ENCODE data around the gene MEIS1.

Gene MEIS1

GRCh38 chr2:66515743-66516142 is 80.8 kb downstream of the MEIS1 start:
- no peak for DNase-seq (ENCODE audit: extremely low read depth, insufficient read length)
- H3K36me3 ChIP-seq (ENCODE audit: control insufficient read depth, insufficient read depth, low read length) = no peaks in the 10 kb centered on the region
- no peaks in the 10 kb centered on the region for H3K27me3 ChIP-seq (replicated peaks; ENCODE audit: control insufficient read depth, insufficient read depth, low read length)
- H3K4me3 ChIP-seq (replicated peaks; ENCODE audit: low read depth, low read length) = no peak overlapping the region
- no peak for TF ChIP-seq CTCF (IDR thresholded peaks at IDR 0.05; ENCODE audit: insufficient read depth, low read length, poor library complexity, severe bottlenecking)

GRCh38 chr2:66516499-66516898 is 81.6 kb downstream of the MEIS1 start:
- no peaks in the 10 kb centered on the region for H3K36me3 ChIP-seq (ENCODE audit: control insufficient read depth, insufficient read depth, low read length)
- no peak for TF ChIP-seq CTCF (IDR thresholded peaks at IDR 0.05; ENCODE audit: insufficient read depth, low read length, poor library complexity, severe bottlenecking)
- DNase-seq (ENCODE audit: extremely low read depth, insufficient read length) = no peak

DNA sequence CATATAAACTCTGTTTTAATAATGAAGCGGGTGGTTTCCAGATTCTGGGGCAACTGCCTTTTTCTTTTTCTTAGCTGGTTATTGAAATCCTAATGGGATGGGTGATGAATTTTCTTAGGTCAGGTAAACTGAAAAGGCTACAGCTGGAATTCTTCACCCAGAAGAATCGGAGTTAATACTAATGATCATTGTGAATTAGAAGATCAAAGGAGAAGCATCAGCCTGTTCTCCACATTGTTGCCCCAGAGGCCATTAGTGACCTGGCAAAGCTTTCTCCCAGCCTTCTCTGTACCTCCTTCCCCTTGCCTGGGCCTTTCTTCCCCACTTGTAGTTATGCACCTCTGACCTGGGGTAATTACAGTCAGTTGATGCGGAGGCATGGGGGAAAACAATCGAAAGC is 82.8 kb downstream of the MEIS1 start:
- Histone ChIP-seq H3K36me3 (ENCODE audit: control insufficient read depth, insufficient read depth, low read length) (no peaks in the 10 kb centered on the region), H3K4me3 (replicated peaks; ENCODE audit: low read depth, low read length) (no peak overlapping the region), H3K27me3 (replicated peaks; ENCODE audit: control insufficient read depth, insufficient read depth, low read length) (no peaks in the 10 kb centered on the region)
- TF ChIP-seq CTCF (IDR thresholded peaks at IDR 0.05; ENCODE audit: insufficient read depth, low read length, poor library complexity, severe bottlenecking) = no peak
- no peak for DNase-seq (ENCODE audit: extremely low read depth, insufficient read length)

More at GRCh38 chr2:66516499-66516898, 81.6 kb downstream of the MEIS1 start:
- Histone ChIP-seq H3K4me3 (replicated peaks; ENCODE audit: low read depth, low read length) (no peak overlapping the region), H3K27me3 (replicated peaks; ENCODE audit: control insufficient read depth, insufficient read depth, low read length) (no peaks in the 10 kb centered on the region)

GRCh38 chr2:66519264-66519843 is 84.4 kb downstream of the MEIS1 start:
- TF ChIP-seq CTCF (IDR thresholded peaks at IDR 0.05; ENCODE audit: insufficient read depth, low read length, poor library complexity, severe bottlenecking) = no peak
- no peak overlapping the region for H3K4me3 ChIP-seq (replicated peaks; ENCODE audit: low read depth, low read length)
- no peaks in the 10 kb centered on the region for H3K27me3 ChIP-seq (replicated peaks; ENCODE audit: control insufficient read depth, insufficient read depth, low read length)
- DNase-seq (ENCODE audit: extremely low read depth, insufficient read length) = no peak
- H3K36me3 ChIP-seq (ENCODE audit: control insufficient read depth, insufficient read depth, low read length) = no peaks in the 10 kb centered on the region

DNA sequence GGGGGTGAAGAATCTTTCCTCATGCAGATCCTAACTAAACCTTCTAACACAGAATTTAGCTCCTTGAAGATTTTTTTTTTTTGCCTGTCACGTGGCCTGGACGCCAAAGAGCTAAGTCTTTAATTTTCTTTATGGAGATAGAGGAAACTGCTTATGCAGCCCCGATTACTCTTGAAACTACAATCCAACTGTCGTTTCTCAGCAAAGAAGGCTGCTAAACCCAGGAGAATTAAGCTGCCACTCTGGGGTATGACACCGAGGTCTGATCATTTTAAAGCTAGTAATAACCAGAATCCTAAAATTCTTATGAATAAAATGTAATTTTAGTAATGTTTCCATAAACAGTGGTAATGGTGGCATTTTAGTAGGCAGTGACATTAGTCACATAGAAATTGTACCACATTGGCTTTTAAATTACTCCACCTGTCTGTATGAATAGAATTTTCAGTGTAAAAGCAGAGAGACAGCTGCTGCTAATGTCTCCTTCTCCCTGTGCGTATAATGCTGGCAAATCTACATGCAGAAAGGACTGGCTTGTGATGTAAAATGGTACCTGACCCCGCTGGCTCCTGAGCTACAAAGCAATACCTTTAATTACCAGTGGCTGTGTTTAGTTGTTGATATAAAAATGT is 86.5 kb downstream of the MEIS1 start:
- no peak for DNase-seq (ENCODE audit: extremely low read depth, insufficient read length)
- H3K36me3 ChIP-seq (ENCODE audit: control insufficient read depth, insufficient read depth, low read length) = no peaks in the 10 kb centered on the region
- no peak for TF ChIP-seq CTCF (IDR thresholded peaks at IDR 0.05; ENCODE audit: insufficient read depth, low read length, poor library complexity, severe bottlenecking)
- no peaks in the 10 kb centered on the region for H3K27me3 ChIP-seq (replicated peaks; ENCODE audit: control insufficient read depth, insufficient read depth, low read length)
- no peak overlapping the region for H3K4me3 ChIP-seq (replicated peaks; ENCODE audit: low read depth, low read length)

Measured in GM06990 (cell line).